Activated CD8-positive, alpha-beta T cell treated with anti-CD3 and anti-CD28 coated beads for 36 hours (primary cell): ENCODE results near the gene THAP8. TPM values are rescaled to one million over a fixed set of nuclear protein-coding genes. Genes with fewer than 3 reads are reported as not detected.

Experiments used
- ATAC-seq: fragments of 200-7000 bp; cut with Tn5 transposase; one replicate; pipeline ENCODE4 v1.10.0; 2021; ENCODE audit warnings: mild to moderate bottlenecking, moderate library complexity
- CTCF ChIA-PET: fragments of 350-600 bp; sonication (Branson Sonifier 250); formaldehyde crosslinking; loops from one replicate; lab custom pipeline; 2021; ENCODE audit warnings: antibody characterized with exemption; lab: Charles Lee
- POLR2A ChIA-PET: fragments of 350-600 bp; sonication (Branson Sonifier 250); formaldehyde crosslinking; loops from one replicate; lab custom pipeline; 2021; ENCODE audit warnings: antibody characterized with exemption; lab: Charles Lee
- DNase-seq: peaks from one replicate; pipeline ENCODE4 v3.0.0-alpha.2; 2020
- H3K27ac Mint-ChIP-seq: one replicate; pipeline ENCODE4 v1.8.0; 2021; ENCODE audit warnings: mild to moderate bottlenecking, mixed read lengths
- H3K27me3 Mint-ChIP-seq: one replicate; pipeline ENCODE4 v1.8.0; 2021; ENCODE audit warnings: mixed read lengths
- H3K36me3 Mint-ChIP-seq: one replicate; pipeline ENCODE4 v1.8.0; 2021; ENCODE audit warnings: low read depth, mixed read lengths
- H3K4me1 Mint-ChIP-seq: one replicate; pipeline ENCODE4 v1.8.0; 2021; ENCODE audit warnings: low read depth, mixed read lengths
- H3K4me3 Mint-ChIP-seq: one replicate; pipeline ENCODE4 v1.8.0; 2021; ENCODE audit warnings: mild to moderate bottlenecking, moderate library complexity, mixed read lengths
- H3K9me3 Mint-ChIP-seq: one replicate; pipeline ENCODE4 v1.8.0; 2021; ENCODE audit warnings: mixed read lengths
- CTCF ChIP-seq: fragments of 200-600 bp; IDR thresholded peaks from one replicate; pipeline ENCODE4 v1.8.0; 2022; ENCODE audit warnings: antibody characterized with exemption, mild to moderate bottlenecking
- intact Hi-C: fragments of 100-400 bp; cut with micrococcal nuclease; formaldehyde crosslinking; loops from one replicate; pipeline ENCODE4 v1.10.0; 2022
- total RNA-seq, 2 experiments: library from RNA; stranded (reverse); gene quantifications; one replicate each; pipeline ENCODE4 v1.2.3, GENCODE V29; 2021

The THAP8 gene
- total RNA-seq, 2 experiments from 2014 or later: 3.4 to 3.7 TPM

- Mint-ChIP-seq H3K4me3 (peak within 1 kb of the TSS; percentile 97), H3K27me3 (no peaks in the 10 kb centered on the region), H3K36me3 (peaks cover 11% of the 10 kb centered on the region), H3K9me3 (no peaks in the 10 kb centered on the region), H3K27ac (peak within 1 kb of the TSS; percentile 97), H3K4me1 (peaks cover 27% of the 10 kb centered on the region)
- DNase-seq (peak; percentile 100), ATAC-seq (peak; percentile 99)
- intact Hi-C loops: no loop called here
- ChIA-PET CTCF (interaction anchor here (0.7 to 1.2 kb wide), 5 partner anchors 12 to 67 kb away, joined by 3 to 4 read pairs (median 3); partner anchors contain the start of gene THAP8), POLR2A (interaction anchor here (0.7 to 1.4 kb wide), 5 partner anchors 10 to 97 kb away, joined by 3 to 6 read pairs (median 3); partner anchors contain the start of gene SDHAF1)
- TF ChIP-seq CTCF: no peak
Measured at GRCh38 chr19:36014012-36014924, 39.8 kb downstream of the THAP8 start, which contains the start of gene ALKBH6. TSS of gene ALKBH6 (minus strand) at chr19:36014213. CDS start at chr19:36013397, 816 bp downstream.

DNA sequence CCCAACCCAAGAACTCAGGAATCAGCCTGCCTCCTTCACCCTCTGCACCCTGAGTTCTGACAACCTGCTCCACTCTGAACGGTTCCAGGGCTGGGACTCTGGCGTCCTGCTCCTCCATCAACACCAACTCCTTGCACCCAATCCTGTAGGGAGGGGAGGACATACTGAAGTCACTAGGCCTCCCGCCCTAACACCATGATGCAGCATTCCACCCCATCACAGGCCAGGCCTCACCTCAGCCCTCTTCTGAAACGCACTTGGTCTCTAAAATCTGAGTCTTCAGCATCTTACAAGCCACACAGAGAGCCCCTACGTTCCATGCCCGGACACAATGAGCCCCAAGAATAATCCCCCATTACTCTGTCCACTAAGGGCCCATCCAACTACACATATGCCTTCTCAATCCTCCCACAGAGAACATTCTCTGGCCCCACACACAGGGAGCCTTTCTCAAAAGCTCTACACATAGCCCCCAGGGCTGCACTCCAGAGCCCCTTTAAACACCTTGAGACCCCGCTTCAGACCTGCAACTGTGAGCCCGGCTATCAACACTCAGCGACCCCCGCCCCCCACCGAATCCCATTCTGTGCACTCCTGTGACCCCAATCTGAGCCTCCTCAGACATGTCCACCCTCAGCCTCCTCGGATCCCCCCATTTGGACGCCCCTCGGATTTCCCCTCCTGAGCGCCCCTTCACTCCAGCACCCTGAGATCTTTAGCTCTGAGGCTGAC is 40.6 kb downstream of the THAP8 start:
- POLR2A ChIA-PET: interaction anchor here (0.5 to 1.4 kb wide), 3 partner anchors 8 to 90 kb away, joined by 3 to 6 read pairs (median 3); partner anchors contain the start of gene SDHAF1

DNA sequence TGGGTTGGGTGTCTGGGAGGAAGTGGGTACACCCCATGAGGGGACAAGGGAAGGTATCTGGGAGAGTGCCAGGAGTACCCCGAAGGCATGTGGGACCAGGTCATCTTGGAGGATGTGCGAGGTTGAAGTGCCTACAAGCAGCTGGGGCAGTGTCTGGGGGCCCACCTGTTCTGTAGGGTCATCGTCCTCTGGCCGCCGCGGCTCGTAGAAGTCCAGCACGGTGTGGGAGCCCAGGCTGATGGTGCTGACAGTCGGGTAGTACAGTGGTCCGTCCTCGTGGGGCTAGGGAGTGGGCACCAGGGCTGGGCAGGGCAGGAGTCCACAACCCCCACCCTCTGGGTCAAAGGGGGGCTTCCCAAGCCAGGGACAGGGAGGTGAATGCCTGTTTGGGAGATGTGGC is 43.7 kb downstream of the THAP8 start:
- H3K27ac Mint-ChIP-seq: no peak overlapping the region

More for the DNA sequence above, 40.6 kb downstream of the THAP8 start:
- H3K4me3 Mint-ChIP-seq: peak overlapping the region; percentile 97
- intact Hi-C loops: no loop called here
- peak overlapping the region; percentile 97 for H3K27ac Mint-ChIP-seq
- peaks cover 11% of the 10 kb centered on the region for H3K36me3 Mint-ChIP-seq
- peak; percentile 14 for DNase-seq
- no peak for TF ChIP-seq CTCF
- no peaks in the 10 kb centered on the region for H3K27me3 Mint-ChIP-seq
- no peak for ATAC-seq
- H3K9me3 Mint-ChIP-seq: no peaks in the 10 kb centered on the region
- CTCF ChIA-PET: interaction anchor here (1.0 to 1.2 kb wide), 3 partner anchors 17 to 67 kb away, joined by 3 to 4 read pairs (median 3); partner anchors contain the start of gene THAP8
- H3K4me1 Mint-ChIP-seq: peaks cover 31% of the 10 kb centered on the region

More for the DNA sequence above, 43.7 kb downstream of the THAP8 start:
- CTCF ChIA-PET: interaction anchor here (1.5 kb wide), 1 partner anchor 10 kb away, joined by 5 read pairs; no protein-coding TSS in a partner anchor
- Mint-ChIP-seq H3K9me3 (no peaks in the 10 kb centered on the region), H3K4me1 (peaks cover 27% of the 10 kb centered on the region), H3K27me3 (no peaks in the 10 kb centered on the region), H3K4me3 (no peak overlapping the region), H3K36me3 (peaks cover 7% of the 10 kb centered on the region)
- no peak for ATAC-seq
- no peak for DNase-seq
- no peak for TF ChIP-seq CTCF
- intact Hi-C loops: no loop called here
- POLR2A ChIA-PET: no interaction called here
